OCI-LY7 (cell line): ENCODE results near the gene LDLRAD4. TPM values are rescaled to one million over a fixed set of nuclear protein-coding genes. Genes with fewer than 3 reads are reported as not detected.
A peak's percentile ranks its signal among the peaks of the same experiment; 100 is the strongest.

ENCODE experiments used
- BruUV-seq: library from RNA; stranded (reverse); fragments of 400-500 nt; replicated peaks from 2 replicates; lab custom pipeline; 2021; lab: Mats Ljungman, UMichigan
- CTCF ChIA-PET: fragments of 300-600 bp; sonication (Branson Sonifier 250); formaldehyde crosslinking; loops from one replicate; lab custom pipeline; 2022; ENCODE audit warnings: antibody characterized with exemption; ENCODE audit not compliant: unreplicated experiment; lab: Charles Lee
- POLR2A ChIA-PET: fragments of 300-600 bp; sonication (Branson Sonifier 250); formaldehyde crosslinking; loops from one replicate; lab custom pipeline; 2022; ENCODE audit warnings: antibody characterized with exemption; lab: Charles Lee
- DNase-seq: peaks from one replicate; pipeline ENCODE4 v3.0.0-alpha.2; 2015; ENCODE audit warnings: low spot score
- H2AFZ ChIP-seq: fragments of 200-600 bp; sonication (generic), shearing (Covaris generic); 2 replicates; pipeline ENCODE4 v1.6.1; 2014; ENCODE audit warnings: mild to moderate bottlenecking, antibody characterized with exemption, low read length, moderate library complexity
- H3K27ac ChIP-seq: fragments of 200-600 bp; sonication (generic); 2 replicates; pipeline ENCODE4 v1.5.1; 2014; ENCODE audit warnings: mixed run types, low read depth, mild to moderate bottlenecking, moderate library complexity, low read length, inconsistent platforms; ENCODE audit not compliant: poor library complexity, severe bottlenecking
- H3K36me3 ChIP-seq: fragments of 200-600 bp; sonication (generic); 2 replicates; pipeline ENCODE4 v1.6.1; 2014; ENCODE audit warnings: mild to moderate bottlenecking, antibody characterized with exemption, low read length, moderate library complexity, mixed read lengths; ENCODE audit not compliant: insufficient read depth
- H3K4me1 ChIP-seq: fragments of 200-600 bp; sonication (generic); 2 replicates; pipeline ENCODE4 v1.5.1; 2014; ENCODE audit warnings: mild to moderate bottlenecking, low read length; ENCODE audit not compliant: insufficient read depth, poor library complexity, severe bottlenecking
- H3K4me2 ChIP-seq: fragments of 200-600 bp; sonication (generic); 2 replicates; pipeline ENCODE4 v1.6.1; 2014; ENCODE audit warnings: mild to moderate bottlenecking, low read length
- H3K4me3 ChIP-seq: fragments of 200-600 bp; sonication (generic); 2 replicates; pipeline ENCODE4 v1.5.1; 2014; ENCODE audit warnings: mild to moderate bottlenecking, low read depth, low read length; ENCODE audit not compliant: poor library complexity, severe bottlenecking
- H3K79me2 ChIP-seq: fragments of 200-600 bp; sonication (generic); 2 replicates; pipeline ENCODE4 v1.6.1; 2016; ENCODE audit warnings: low read depth, mild to moderate bottlenecking, low read length, moderate library complexity, mixed read lengths; ENCODE audit not compliant: insufficient read depth
- H3K9me2 ChIP-seq: fragments of 200-600 bp; sonication (generic); 2 replicates; pipeline ENCODE4 v1.6.1; 2016; ENCODE audit warnings: mild to moderate bottlenecking, low read length, mixed read lengths; ENCODE audit not compliant: insufficient read depth
- H3K9me3 ChIP-seq: fragments of 200-600 bp; sonication (generic); 2 replicates; pipeline ENCODE4 v1.6.1; 2014; ENCODE audit warnings: mild to moderate bottlenecking, mixed run types, low read length, mixed read lengths
- H4K20me1 ChIP-seq: fragments of 200-600 bp; sonication (generic); 2 replicates; pipeline ENCODE4 v1.6.1; 2014; ENCODE audit warnings: mild to moderate bottlenecking, antibody characterized with exemption, low read length, moderate library complexity, mixed read lengths; ENCODE audit not compliant: insufficient read depth
- CTCF ChIP-seq: fragments of 200-600 bp; sonication (generic); conservative IDR thresholded peaks from 2 replicates; pipeline ENCODE4 v1.5.1; 2014; ENCODE audit warnings: mild to moderate bottlenecking, antibody characterized with exemption, low read length, moderate library complexity, mixed read lengths
- EZH2phosphoT487 ChIP-seq: fragments of 200-600 bp; sonication (generic); IDR thresholded peaks from 2 replicates; pipeline ENCODE4 v1.6.1; 2018; ENCODE audit warnings: low read depth, borderline replicate concordance, mild to moderate bottlenecking, mixed run types, antibody characterized with exemption, low read length, moderate library complexity, mixed read lengths
- intact Hi-C: fragments of 100-400 bp; cut with micrococcal nuclease; formaldehyde crosslinking; loops from one replicate; pipeline ENCODE4 v1.10.0; 2022; ENCODE audit not compliant: unreplicated experiment
- total RNA-seq, 2 experiments: library from RNA; depleted of rRNA in 1 of 2; stranded (reverse); fragments of >200 nt in 1 of 2; shearing (Covaris generic) in 1 of 2; gene quantifications; 2 replicates each; pipeline ENCODE4 v1.2.3, GENCODE V29; 2014 to 2022

Gene LDLRAD4
- total RNA-seq, 2 experiments from 2014 or later = 26.2 to 43.8 TPM

DNA sequence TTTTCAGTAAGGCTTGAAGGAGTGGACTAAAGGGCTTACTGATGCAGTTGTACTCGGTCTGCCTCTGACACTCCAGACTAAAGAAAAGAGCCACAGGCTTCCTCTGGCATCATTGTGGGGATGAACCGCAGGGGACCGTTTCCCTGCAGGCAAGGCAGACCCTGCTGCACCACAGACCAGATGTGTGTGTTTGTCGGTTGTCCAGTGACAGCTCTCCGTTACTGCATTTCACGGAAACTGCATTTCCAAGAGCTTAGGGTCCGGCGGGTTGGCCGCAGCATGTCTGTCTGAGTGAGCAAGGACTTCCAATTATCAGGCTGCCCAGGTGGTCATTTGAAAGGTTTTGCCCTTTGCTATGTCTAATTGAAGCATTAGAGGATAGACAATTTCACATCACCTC is 409.7 kb downstream of the LDLRAD4 start:
- H2AFZ ChIP-seq = no peak overlapping the region
- H3K4me3 ChIP-seq = no peak overlapping the region
- H3K9me3 ChIP-seq = peaks cover 13% of the 10 kb centered on the region; the same call in 1 of the 2 replicates
- no peak for DNase-seq
- ChIA-PET CTCF (no interaction called here), POLR2A (no interaction called here)
- intact Hi-C loops = no loop called here
- no peaks in the 10 kb centered on the region for H4K20me1 ChIP-seq
- peaks cover 13% of the 10 kb centered on the region for H3K4me1 ChIP-seq
- TF ChIP-seq EZH2phosphoT487 = no peak
- no peak overlapping the region for H3K27ac ChIP-seq
- no peaks in the 10 kb centered on the region; the same call in 1 of the 2 replicates for H3K79me2 ChIP-seq
- H3K36me3 ChIP-seq = peaks cover 48% of the 10 kb centered on the region
- no peak overlapping the region for H3K4me2 ChIP-seq
- BruUV-seq = no TSS peak
- H3K9me2 ChIP-seq = no peaks in the 10 kb centered on the region

DNA sequence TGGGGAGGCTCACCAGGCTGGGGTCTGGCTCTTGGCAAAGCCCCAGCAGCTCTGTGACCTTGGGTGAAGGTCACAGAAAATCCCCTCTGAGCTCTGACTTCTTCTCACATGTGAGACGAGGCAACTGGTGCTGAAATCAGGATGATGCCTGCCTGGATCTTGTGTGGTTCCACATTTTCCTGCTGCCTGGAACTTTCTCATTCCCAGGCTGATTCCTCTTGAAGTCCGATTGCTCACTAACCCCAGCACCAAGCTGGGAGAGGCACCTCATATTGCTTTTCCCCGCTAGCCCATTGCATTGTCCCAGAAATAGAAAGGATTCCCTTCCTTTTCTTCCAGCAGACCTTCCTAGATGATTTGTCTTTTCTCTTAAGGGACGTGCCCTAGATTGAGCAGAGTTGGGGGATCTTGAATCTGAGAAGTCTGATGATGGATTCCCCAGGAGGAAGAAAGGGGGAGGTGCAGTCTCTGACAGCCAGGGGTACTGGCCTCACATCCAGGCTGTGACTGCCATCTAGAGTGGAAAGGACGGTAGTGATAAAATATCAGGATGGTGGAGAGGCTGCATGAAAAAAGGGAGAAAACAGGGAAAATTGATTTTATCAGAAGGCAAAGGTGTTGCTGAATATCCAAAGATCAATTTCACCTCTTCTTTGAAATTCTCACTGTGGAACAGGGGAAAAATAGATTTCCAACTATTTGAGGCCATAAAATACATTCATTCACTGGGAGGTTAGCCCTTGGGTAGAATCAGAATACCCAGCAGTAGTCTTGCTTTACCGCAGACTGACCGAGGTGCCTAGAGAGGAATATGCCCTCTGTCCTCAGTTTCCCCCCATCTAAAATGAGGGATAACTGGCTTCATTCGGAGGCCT is 411.5 kb downstream of the LDLRAD4 start:
- Histone ChIP-seq H3K79me2 (no peaks in the 10 kb centered on the region; the same call in 1 of the 2 replicates), H4K20me1 (no peaks in the 10 kb centered on the region), H3K4me1 (peaks cover 13% of the 10 kb centered on the region), H3K36me3 (peaks cover 51% of the 10 kb centered on the region), H3K4me3 (no peak overlapping the region), H3K9me3 (peaks cover 17% of the 10 kb centered on the region; the same call in 1 of the 2 replicates), H3K4me2 (peak overlapping the region; percentile 65), H3K27ac (peak overlapping the region; percentile 41), H2AFZ (no peak overlapping the region; the same call in 1 of the 2 replicates), H3K9me2 (no peaks in the 10 kb centered on the region)
- ChIA-PET POLR2A (interaction anchor here (0.6 kb wide), 1 partner anchor 147 kb away, joined by 4 read pairs; no protein-coding TSS in a partner anchor), CTCF (interaction anchor here (1.0 to 1.4 kb wide), 3 partner anchors 16 to 72 kb away, joined by 3 to 4 read pairs (median 3); no protein-coding TSS in a partner anchor)
- DNase-seq = peak; percentile 82
- peak; percentile 97 for TF ChIP-seq CTCF
- no peak for TF ChIP-seq EZH2phosphoT487
- no TSS peak for BruUV-seq
- intact Hi-C loops = loop anchor here (1.0 kb wide), 1 partner anchor 72 kb away; no protein-coding TSS in a partner anchor

- ChIA-PET CTCF (interaction anchor here (1.4 kb wide), 1 partner anchor 72 kb away, joined by 4 read pairs; no protein-coding TSS in a partner anchor), POLR2A (interaction anchor here (0.6 kb wide), 1 partner anchor 111 kb away, joined by 3 read pairs; no protein-coding TSS in a partner anchor)
- no peak for DNase-seq
- BruUV-seq = no TSS peak
- Histone ChIP-seq H3K79me2 (no peaks in the 10 kb centered on the region; the same call in 1 of the 2 replicates), H3K27ac (no peak overlapping the region), H3K4me3 (no peak overlapping the region), H3K9me2 (no peaks in the 10 kb centered on the region), H3K9me3 (peaks cover 17% of the 10 kb centered on the region; the same call in 1 of the 2 replicates), H4K20me1 (no peaks in the 10 kb centered on the region), H3K4me1 (peaks cover 13% of the 10 kb centered on the region), H2AFZ (no peak overlapping the region), H3K4me2 (no peak overlapping the region), H3K36me3 (peaks cover 53% of the 10 kb centered on the region)
- intact Hi-C loops = loop anchor here (1.0 kb wide), 1 partner anchor 72 kb away; no protein-coding TSS in a partner anchor
- TF ChIP-seq CTCF = no peak
- no peak for TF ChIP-seq EZH2phosphoT487
These were observed 412.2 kb downstream of the LDLRAD4 start for GRCh38 chr18:13630716-13631268.
